Measurements from ENCODE around the gene RPGRIP1. TPM values are rescaled to one million over a fixed set of nuclear protein-coding genes. Genes with fewer than 3 reads are reported as not detected.
"Not testable (repeated sequence)": the region's sequence is repeated elsewhere in the genome, so short reads cannot be mapped to it uniquely, and the experiment has no call there.

Gene RPGRIP1
- total and polyA plus RNA-seq, 9 donors, result 0.15 to 0.42 (median 0.31) TPM; not detected in 5

DNA sequence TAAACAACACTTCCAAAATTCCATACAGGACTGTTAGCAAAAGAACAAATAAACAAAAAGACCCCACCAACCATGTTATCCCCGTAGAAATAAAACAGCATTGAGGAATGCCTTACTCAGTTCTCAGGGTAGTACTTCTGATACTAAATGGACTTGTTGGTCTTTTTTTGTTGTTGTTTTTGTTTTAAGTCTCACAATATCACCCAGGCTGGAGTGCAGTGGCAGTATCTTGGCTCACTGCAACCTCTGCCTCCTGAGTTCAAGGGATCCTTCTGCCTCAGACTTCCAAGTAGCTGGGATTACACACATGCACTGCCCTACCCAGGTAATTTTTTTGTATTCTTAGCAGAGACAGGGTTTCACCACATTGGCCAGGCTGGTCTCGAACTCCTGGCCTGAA, 27.7 kb upstream of the RPGRIP1 start:
- DNase-seq, result no peak
- 76 to 80% (median 78%) methylated on average over 2 of the region's 2 CpGs for WGBS, 3 donors
- intact Hi-C loops (cut with DNase I), result no loop called here
- Histone ChIP-seq H3K4me1 (ENCODE audit: insufficient read depth) (peaks cover 12% of the 10 kb centered on the region), H3K4me3 (no peak overlapping the region), H3K36me3 (no peaks in the 10 kb centered on the region), H3K27ac (no peak overlapping the region), H3K27me3 (no peaks in the 10 kb centered on the region), H3K9me3 (no peaks in the 10 kb centered on the region)
- TF ChIP-seq EP300 (IDR thresholded peaks at IDR 0.05) (no peak), POLR2A (IDR thresholded peaks at IDR 0.05) (no peak)
- TF ChIP-seq, protein P1, sequence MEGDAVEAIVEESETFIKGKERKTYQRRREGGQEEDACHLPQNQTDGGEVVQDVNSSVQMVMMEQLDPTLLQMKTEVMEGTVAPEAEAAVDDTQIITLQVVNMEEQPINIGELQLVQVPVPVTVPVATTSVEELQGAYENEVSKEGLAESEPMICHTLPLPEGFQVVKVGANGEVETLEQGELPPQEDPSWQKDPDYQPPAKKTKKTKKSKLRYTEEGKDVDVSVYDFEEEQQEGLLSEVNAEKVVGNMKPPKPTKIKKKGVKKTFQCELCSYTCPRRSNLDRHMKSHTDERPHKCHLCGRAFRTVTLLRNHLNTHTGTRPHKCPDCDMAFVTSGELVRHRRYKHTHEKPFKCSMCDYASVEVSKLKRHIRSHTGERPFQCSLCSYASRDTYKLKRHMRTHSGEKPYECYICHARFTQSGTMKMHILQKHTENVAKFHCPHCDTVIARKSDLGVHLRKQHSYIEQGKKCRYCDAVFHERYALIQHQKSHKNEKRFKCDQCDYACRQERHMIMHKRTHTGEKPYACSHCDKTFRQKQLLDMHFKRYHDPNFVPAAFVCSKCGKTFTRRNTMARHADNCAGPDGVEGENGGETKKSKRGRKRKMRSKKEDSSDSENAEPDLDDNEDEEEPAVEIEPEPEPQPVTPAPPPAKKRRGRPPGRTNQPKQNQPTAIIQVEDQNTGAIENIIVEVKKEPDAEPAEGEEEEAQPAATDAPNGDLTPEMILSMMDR (IDR thresholded peaks at IDR 0.05), result no peak

DNA sequence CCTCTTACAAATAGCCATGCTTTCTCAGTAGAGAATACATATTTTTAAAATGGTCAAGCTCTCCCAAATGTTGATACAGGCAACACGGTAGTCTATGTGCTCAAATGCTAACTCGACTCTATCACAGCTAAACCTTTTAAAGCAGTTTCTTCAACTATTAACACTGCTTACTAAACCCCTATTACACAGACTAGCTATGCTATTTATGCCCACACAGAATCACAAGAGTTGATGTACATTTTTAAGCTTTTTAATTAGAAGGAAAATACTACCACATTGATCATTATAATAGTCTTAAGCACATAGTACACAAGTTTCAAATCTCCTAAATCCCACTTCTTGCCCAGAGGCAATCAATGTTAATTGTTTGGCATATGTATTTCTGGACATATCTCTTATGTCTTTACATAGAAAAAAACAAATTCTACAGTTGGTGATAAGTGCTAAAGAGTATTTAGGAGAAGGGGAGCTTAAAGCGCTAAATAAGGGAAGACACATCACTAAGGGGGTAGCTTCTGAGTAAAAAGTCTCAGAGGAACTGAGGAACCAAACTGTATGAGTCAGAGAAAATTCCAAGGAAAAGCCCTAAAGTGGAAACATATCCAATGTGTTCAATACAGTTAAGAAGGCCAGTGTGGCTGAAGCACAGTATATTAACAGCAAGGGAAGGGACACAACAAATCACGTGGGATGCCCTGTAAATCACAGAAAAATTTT, 24.3 kb upstream of the RPGRIP1 start:
- H3K36me3 ChIP-seq, result no peaks in the 10 kb centered on the region
- intact Hi-C loops (cut with DNase I), result no loop called here
- no peaks in the 10 kb centered on the region for H3K27me3 ChIP-seq
- no peaks in the 10 kb centered on the region for H3K9me3 ChIP-seq
- no peak overlapping the region for H3K4me3 ChIP-seq
- no peak for TF ChIP-seq POLR2A (IDR thresholded peaks at IDR 0.05)
- TF ChIP-seq, protein P1 (IDR thresholded peaks at IDR 0.05), result no peak
- TF ChIP-seq EP300 (IDR thresholded peaks at IDR 0.05), result no peak
- no peak for DNase-seq
- H3K4me1 ChIP-seq (ENCODE audit: insufficient read depth), result peaks cover 13% of the 10 kb centered on the region
- 36 to 42% (median 38%) methylated on average over 4 of the region's 4 CpGs for WGBS, 3 donors
- no peak overlapping the region for H3K27ac ChIP-seq

- H3K36me3 ChIP-seq; intact Hi-C loops (cut with DNase I); H3K27ac ChIP-seq; H3K27me3 ChIP-seq; H3K4me3 ChIP-seq; H3K9me3 ChIP-seq; DNase-seq: not testable (repeated sequence)
- WGBS, 3 donors, result 69 to 77% (median 70%) methylated on average over 8 of the region's 8 CpGs
- H3K4me1 ChIP-seq (ENCODE audit: insufficient read depth), result peaks cover 13% of the 10 kb centered on the region
Measured at GRCh38 chr14:21256102-21256447, 23.8 kb upstream of the RPGRIP1 start.

GRCh38 chr14:21256539-21257393, 23.1 kb upstream of the RPGRIP1 start:
- no peaks in the 10 kb centered on the region for H3K36me3 ChIP-seq

More at GRCh38 chr14:21256539-21257393, 23.1 kb upstream of the RPGRIP1 start:
- DNase-seq, result no peak
- intact Hi-C loops (cut with DNase I), result no loop called here
- Histone ChIP-seq H3K9me3 (no peaks in the 10 kb centered on the region), H3K4me1 (ENCODE audit: insufficient read depth) (peaks cover 13% of the 10 kb centered on the region), H3K27ac (no peak overlapping the region), H3K27me3 (no peaks in the 10 kb centered on the region), H3K4me3 (no peak overlapping the region)
- 90 to 95% (median 92%) methylated on average over 10 of the region's 10 CpGs for WGBS, 3 donors
- no peak for TF ChIP-seq POLR2A (IDR thresholded peaks at IDR 0.05)
- no peak for TF ChIP-seq EP300 (IDR thresholded peaks at IDR 0.05)
- TF ChIP-seq, protein P1 (IDR thresholded peaks at IDR 0.05), result no peak

All from ovary (tissue), 9 donors.